Right forelimb (tissue), 1 donor: ENCODE results near the gene CST9L.

Experiments
- DNase-seq: peaks from one replicate; pipeline ENCODE4 v3.0.0-alpha.2; 2018

Gene CST9L

GRCh38 chr20:23542801-23543200, 25.5 kb downstream of the CST9L start:
- DNase-seq: no peak

- DNase-seq: no peak
Observed at GRCh38 chr20:23541776-23542175, 26.5 kb downstream of the CST9L start.

GRCh38 chr20:23541330-23541729, 27.0 kb downstream of the CST9L start:
- no peak for DNase-seq

GRCh38 chr20:23540624-23541023, 27.7 kb downstream of the CST9L start:
- no peak for DNase-seq

GRCh38 chr20:23537030-23537429, 31.3 kb downstream of the CST9L start:
- no peak for DNase-seq

- no peak for DNase-seq
Observed at GRCh38 chr20:23536328-23536974, 31.8 kb downstream of the CST9L start.

- DNase-seq: no peak
Observed at GRCh38 chr20:23534801-23535593, 33.3 kb downstream of the CST9L start.

GRCh38 chr20:23533161-23533560, 35.1 kb downstream of the CST9L start:
- no peak for DNase-seq

- DNase-seq: no peak
Observed at GRCh38 chr20:23532533-23532932, 35.8 kb downstream of the CST9L start.

- DNase-seq: no peak
Observed at GRCh38 chr20:23530937-23531567, 37.2 kb downstream of the CST9L start.

GRCh38 chr20:23528867-23529431, 39.3 kb downstream of the CST9L start:
- no peak for DNase-seq

GRCh38 chr20:23526850-23527249, 41.4 kb downstream of the CST9L start:
- no peak for DNase-seq

GRCh38 chr20:23524146-23524545, 44.1 kb downstream of the CST9L start:
- no peak for DNase-seq

- DNase-seq: no peak
Observed at GRCh38 chr20:23520185-23520584, 48.1 kb downstream of the CST9L start.

GRCh38 chr20:23519556-23519955, 48.7 kb downstream of the CST9L start:
- no peak for DNase-seq

- DNase-seq: no peak
Observed at GRCh38 chr20:23517719-23518118, 50.6 kb downstream of the CST9L start.

GRCh38 chr20:23515250-23515939, 52.9 kb downstream of the CST9L start:
- no peak for DNase-seq

GRCh38 chr20:23514848-23515247, 53.4 kb downstream of the CST9L start:
- no peak for DNase-seq
